22Rv1 (cell line): ENCODE results near the gene CSF3.

Experiments
- CTCF ChIP-seq: fragments of 450-650 bp; IDR thresholded peaks from 2 replicates; pipeline ENCODE4 v1.5.1; 2017; ENCODE audit warnings: mild to moderate bottlenecking
- ZFX ChIP-seq: fragments of 450-650 bp; IDR thresholded peaks from 2 replicates; pipeline ENCODE4 v1.6.1; 2017; ENCODE audit warnings: antibody characterized with exemption, borderline replicate concordance

GRCh38 chr17:39996800-39997199 lies 18.4 kb upstream of the CSF3 start:
- TF ChIP-seq CTCF (no peak), ZFX (no peak)
